HG03135 (cell line): ENCODE results near the gene SLC22A1.
"Not testable (repeated sequence)": the region's sequence is repeated elsewhere in the genome, so short reads cannot be mapped to it uniquely, and the experiment has no call there.

Experiments used
- ATAC-seq: cut with Tn5 transposase; IDR thresholded peaks from one replicate; pipeline ENCODE4 v1.9.1; 2021; ENCODE audit warnings: mild to moderate bottlenecking, moderate library complexity; ENCODE audit not compliant: unreplicated experiment

Gene SLC22A1

GRCh38 chr6:160120087-160120486, 1.5 kb upstream of the SLC22A1 start:
- ATAC-seq: no peak

DNA sequence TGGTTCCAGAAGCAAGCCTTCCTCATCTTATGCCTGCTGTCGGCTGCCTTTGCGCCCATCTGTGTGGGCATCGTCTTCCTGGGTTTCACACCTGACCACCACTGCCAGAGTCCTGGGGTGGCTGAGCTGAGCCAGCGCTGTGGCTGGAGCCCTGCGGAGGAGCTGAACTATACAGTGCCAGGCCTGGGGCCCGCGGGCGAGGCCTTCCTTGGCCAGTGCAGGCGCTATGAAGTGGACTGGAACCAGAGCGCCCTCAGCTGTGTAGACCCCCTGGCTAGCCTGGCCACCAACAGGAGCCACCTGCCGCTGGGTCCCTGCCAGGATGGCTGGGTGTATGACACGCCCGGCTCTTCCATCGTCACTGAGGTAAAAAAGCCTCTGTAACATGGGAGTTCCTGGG, 366 bp downstream of the SLC22A1 start:
- ATAC-seq: no peak

- ATAC-seq: no peak
Observed at GRCh38 chr6:160122744-160123143, 1.1 kb downstream of the SLC22A1 start.

- no peak for ATAC-seq
Observed at GRCh38 chr6:160124007-160124406, 2.4 kb downstream of the SLC22A1 start.

DNA sequence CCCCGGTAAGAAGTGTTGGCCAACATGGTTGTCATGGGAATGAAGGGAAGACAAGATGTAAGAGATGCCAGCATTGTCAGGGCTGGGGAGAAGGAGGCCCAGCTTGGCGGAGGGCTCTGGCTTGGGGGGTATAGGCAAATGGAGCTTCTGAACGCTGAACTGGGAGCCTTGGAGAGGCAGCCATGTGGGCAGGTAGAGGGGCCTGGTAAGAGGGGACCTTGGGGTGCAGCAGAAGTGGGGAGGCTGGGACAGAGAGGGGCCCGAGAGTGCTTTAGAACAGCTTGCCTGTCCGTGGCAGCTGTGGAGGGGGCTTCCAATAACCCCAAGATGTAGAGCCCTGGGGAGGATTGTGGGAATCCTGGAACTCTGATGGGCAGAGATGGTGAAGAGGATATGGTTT, 3.0 kb downstream of the SLC22A1 start:
- ATAC-seq: no peak

DNA sequence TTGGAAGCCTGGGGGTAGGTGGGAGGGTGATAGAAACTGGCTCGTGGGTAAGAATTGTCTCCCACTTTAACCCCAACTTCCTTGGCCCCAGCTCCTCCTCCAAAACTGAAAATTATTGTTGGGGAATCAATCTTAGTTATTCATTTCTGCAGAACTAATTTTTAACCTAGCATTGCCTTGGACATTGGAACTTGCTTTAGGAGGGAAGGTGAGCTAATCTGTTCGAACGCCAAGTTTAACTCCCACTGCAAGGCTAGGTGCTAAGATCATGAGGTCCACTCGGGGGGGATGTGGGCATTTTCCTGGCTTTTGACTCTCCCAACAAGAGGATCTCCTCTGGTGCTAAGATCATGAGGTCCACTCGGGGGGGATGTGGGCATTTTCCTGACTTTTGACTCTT, 3.5 kb downstream of the SLC22A1 start:
- ATAC-seq: not testable (repeated sequence)

DNA sequence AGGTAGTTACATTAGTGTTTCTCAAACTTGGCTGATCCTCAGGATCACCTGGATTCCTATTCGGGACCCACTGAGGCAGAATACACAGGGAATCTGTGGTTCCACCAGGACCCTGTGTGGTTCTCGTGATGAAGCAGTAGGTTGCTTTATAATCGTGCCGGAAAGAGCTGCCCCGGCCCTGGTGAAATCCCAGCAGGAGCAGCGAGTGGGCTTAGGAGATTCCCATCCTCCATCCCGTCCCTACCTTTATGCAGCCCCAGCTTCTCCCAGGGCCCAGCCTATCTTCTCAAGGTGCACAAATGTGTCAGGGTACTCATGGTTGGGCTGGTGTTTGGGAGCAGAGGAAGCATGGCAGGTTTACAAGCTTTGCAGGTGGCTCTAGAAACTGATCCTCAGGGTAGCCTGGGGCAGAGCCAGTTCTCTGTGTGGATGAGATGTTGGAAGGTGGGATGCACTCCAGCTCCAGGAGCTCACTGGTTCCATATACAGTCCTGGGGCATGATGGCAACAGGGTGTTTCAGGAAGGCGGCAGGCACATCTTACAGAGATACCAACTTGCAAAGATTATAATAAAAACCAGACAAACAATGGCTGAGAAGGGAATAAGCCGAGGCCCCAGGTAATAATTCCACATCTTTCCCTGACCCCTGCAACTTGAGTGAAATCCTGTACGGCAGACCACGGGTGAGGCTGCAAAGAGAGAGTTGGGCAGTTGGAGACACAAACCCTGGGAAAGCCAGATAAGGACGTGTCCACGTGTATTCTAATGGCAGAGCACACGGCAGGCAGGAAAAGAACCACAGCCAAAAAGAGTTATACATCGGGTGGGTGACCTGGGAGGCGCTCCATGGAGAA, 5.9 kb downstream of the SLC22A1 start:
- no peak for ATAC-seq

DNA sequence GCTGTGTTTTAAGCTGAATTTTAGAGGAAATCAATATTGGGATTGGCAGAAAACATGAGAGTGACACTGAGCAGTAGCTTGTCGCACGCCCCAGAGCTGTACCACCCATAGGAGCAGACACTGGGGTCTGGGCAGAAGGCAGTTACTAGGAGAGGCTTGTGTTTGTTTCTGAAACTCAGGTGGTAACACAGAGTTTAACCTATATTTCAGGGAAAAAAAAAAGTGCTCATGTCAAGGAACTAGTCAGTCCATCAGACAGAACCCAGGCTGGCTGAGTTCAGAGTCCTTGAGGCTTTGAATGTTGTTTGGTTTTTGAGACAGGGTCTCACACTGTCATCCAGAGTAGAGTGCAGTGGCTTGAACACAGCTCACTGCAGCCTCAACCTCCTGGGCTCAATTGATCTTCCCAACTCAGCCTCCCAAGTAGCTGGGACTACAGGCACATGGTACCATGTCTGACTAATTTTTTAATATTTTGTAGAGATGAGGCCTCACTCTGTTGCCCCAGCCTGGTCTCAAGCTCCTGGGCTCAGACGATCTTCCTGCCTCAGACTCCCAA, 6.6 kb downstream of the SLC22A1 start:
- ATAC-seq: no peak

- no peak for ATAC-seq
Observed at GRCh38 chr6:160128879-160129516, 7.4 kb downstream of the SLC22A1 start.

GRCh38 chr6:160129881-160130615, 8.4 kb downstream of the SLC22A1 start:
- ATAC-seq: no peak

GRCh38 chr6:160130729-160131484, 9.3 kb downstream of the SLC22A1 start:
- no peak for ATAC-seq

GRCh38 chr6:160131636-160132296, 10.2 kb downstream of the SLC22A1 start:
- no peak for ATAC-seq

DNA sequence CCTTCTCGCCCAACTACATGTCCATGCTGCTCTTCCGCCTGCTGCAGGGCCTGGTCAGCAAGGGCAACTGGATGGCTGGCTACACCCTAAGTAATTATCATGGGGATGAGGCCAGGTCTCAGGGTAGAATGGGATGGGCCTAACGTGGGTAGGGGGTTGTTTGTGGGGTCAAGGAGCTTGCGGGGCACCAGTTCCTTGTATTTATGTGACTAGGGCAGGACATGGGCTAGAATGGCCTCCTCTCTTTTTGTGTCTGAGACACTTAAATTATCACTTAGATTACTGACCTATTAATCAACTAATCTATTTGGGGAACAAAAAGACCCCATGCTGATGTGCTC, 10.7 kb downstream of the SLC22A1 start:
- ATAC-seq: no peak

DNA sequence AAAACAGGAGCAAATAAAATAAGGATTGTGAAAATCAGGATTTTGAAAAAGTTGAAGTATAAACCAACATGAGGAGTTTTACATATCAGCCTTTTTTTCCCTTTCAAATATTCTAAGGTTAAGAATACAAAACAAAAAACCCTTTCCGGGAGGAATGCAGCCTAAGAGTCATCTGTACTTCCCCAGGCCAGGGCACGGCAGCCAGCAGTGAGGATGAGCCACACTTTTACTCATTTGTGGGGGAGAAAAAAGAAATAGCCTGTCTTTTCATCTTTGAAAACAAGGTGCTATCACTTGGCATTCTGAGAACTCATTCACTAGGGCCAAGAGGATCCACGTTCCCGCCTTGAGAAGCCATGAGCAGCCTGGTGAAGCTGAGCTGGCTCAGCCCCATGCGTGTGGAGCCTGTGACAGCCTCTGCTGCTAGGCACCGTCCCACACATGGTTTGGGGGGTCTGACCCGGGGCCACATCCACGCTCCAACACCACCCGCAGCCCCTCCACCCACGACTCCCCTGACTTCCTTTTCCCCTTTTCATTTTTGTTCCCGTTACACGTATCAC, 11.2 kb downstream of the SLC22A1 start:
- ATAC-seq: no peak

GRCh38 chr6:160133441-160134336, 12.1 kb downstream of the SLC22A1 start:
- ATAC-seq: no peak

- not testable (repeated sequence) for ATAC-seq
Observed at GRCh38 chr6:160134337-160134751, 12.7 kb downstream of the SLC22A1 start.

- ATAC-seq: no peak
Observed at GRCh38 chr6:160134779-160135547, 13.3 kb downstream of the SLC22A1 start.
